ENCODE results near the gene CRAT. TPM values are rescaled to one million over a fixed set of nuclear protein-coding genes. Genes with fewer than 3 reads are reported as not detected.
A peak's percentile ranks its signal among the peaks of the same experiment; 100 is the strongest.

Gene CRAT
- polyA plus RNA-seq, 2 of the 4 experiments (the other 2 are of a cell fraction): 20.5 to 26.0 TPM

DNA sequence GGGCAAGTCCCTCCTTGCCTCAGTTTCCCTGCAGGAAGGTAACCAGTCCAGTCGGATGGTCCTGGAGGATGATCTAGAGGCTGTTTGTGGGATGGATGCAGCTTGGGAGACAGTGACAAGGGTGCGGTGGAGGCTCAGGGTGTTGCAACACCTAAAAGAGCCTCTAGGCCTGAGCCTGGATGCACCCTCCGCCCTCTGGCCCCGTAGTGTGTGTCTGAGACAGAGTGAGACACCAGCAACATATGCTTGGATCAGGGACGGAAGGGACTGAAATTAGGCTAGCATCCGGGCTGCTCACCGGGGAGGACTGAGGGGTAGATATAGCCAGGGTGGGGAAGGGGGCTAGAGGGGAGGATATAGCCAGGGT lies 1.1 kb downstream of the CRAT start:
- no peak for FAIRE-seq
- Histone ChIP-seq H3K9me3 (no peaks in the 10 kb centered on the region), H3K4me3 (peak overlapping the region; percentile 61), H3K4me2 (peak overlapping the region; percentile 96), H3K4me1 (peaks cover 24% of the 10 kb centered on the region), H3K27ac (peak overlapping the region; percentile 92 to 97; a peak in 4 of 6 replicates)
- ChIA-PET CTCF (interaction anchor here (0.7 to 1.2 kb wide), 4 partner anchors 9 to 81 kb away, joined by 3 to 5 read pairs (median 3); partner anchors contain the start of gene SH3GLB2), POLR2A (interaction anchor here (1.6 to 2.4 kb wide), 2 partner anchors 15 to 28 kb away, joined by 5 to 7 read pairs; partner anchors contain the start of gene DOLPP1)
- 76% methylated on average over 7 of the region's 7 CpGs for WGBS (ENCODE audit: missing lambda C conversion rate)
- TF ChIP-seq CEBPB (IDR thresholded peaks at IDR 0.05) (peak in 1 of 2 experiments; percentile 70; a peak in 2 of 4 replicates), HOXB5 (CRISPR knock-in tag; IDR thresholded peaks at IDR 0.05) (no peak)
- peak; percentile 41 to 54 for DNase-seq (ENCODE audit: low read depth in 1 of 2, low spot score in 1 of 2)
- peak; percentile 11 to 18; a peak in 3 of 6 replicates for ATAC-seq

DNA sequence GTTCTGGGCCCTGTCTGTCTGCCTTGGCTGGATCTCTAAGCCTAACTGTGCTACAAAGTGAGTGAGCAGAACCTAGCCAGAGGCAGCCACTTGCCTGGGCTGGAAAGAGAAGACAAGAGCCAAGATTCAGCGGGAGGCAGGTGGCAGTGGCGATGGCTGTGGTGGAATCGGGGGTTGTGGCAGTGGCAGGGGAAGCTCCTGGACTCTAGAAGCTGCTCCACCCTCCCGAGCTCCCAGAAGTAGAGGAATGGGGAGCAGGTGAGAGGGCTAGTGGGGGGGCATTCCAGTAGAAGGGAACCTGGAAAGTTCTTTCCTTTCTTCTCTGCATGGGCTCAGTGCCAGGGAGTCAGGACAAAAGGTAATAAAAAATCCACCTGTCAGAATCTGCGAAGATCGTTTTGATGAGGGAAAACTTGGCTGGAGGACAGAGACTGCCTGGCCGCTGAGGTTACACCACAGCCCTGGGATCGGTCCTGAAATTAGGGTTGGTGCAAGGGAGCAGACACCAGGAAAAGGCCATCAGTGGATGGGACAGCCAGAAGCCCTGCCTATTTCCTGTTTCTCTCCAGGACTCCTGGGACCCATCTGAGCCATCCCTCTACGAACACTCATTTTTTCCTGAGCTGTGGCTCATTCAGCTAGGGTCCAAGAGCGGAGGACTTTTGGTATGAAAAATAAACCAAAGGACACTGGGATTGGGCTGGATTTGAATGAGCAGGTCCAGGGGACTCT lies 1.6 kb downstream of the CRAT start:
- Histone ChIP-seq H3K9me3 (no peaks in the 10 kb centered on the region), H3K4me3 (no peak overlapping the region; the same call in 2 of the 3 replicates), H3K4me2 (peak overlapping the region; percentile 96), H3K4me1 (peaks cover 20% of the 10 kb centered on the region), H3K27ac (peak overlapping the region in 1 of 2 experiments; percentile 97; a peak in 2 of 6 replicates)
- WGBS (ENCODE audit: missing lambda C conversion rate): 87% methylated on average over 10 of the region's 10 CpGs
- no peak for FAIRE-seq
- POLR2A ChIA-PET: interaction anchor here (1.6 to 2.4 kb wide), 2 partner anchors 14 to 28 kb away, joined by 5 to 7 read pairs; partner anchors contain the start of gene DOLPP1
- no peak for TF ChIP-seq RFX5 (IDR thresholded peaks at IDR 0.05)
- no peak for TF ChIP-seq FOSB (CRISPR knock-in tag; IDR thresholded peaks at IDR 0.05)
- no peak for TF ChIP-seq ZNF302 (CRISPR knock-in tag; IDR thresholded peaks at IDR 0.05)
- TF ChIP-seq RAD21 (conservative IDR thresholded peaks at IDR 0.05 in 1 of 2, IDR thresholded peaks at IDR 0.05 in 1 of 2): no peak
- no peak for TF ChIP-seq JUNB (IDR thresholded peaks at IDR 0.05)
- no peak for TF ChIP-seq CHD4 (IDR thresholded peaks at IDR 0.05; ENCODE audit: borderline replicate concordance)
- no peak for TF ChIP-seq HEYL (CRISPR knock-in tag; IDR thresholded peaks at IDR 0.05)
- TF ChIP-seq NFE2L2 (conservative IDR thresholded peaks at IDR 0.05; ENCODE audit: low read length): no peak
- TF ChIP-seq HOXB13 (CRISPR knock-in tag; IDR thresholded peaks at IDR 0.05; ENCODE audit: low read depth): no peak
- TF ChIP-seq SMC3 (IDR thresholded peaks at IDR 0.05): no peak
- CTCF ChIA-PET: interaction anchor here (0.7 to 1.2 kb wide), 5 partner anchors 9 to 81 kb away, joined by 3 to 5 read pairs (median 3); partner anchors contain the start of gene SH3GLB2
- ATAC-seq: no peak
- DNase-seq (ENCODE audit: low read depth in 1 of 2, low spot score in 1 of 2): no peak

DNA sequence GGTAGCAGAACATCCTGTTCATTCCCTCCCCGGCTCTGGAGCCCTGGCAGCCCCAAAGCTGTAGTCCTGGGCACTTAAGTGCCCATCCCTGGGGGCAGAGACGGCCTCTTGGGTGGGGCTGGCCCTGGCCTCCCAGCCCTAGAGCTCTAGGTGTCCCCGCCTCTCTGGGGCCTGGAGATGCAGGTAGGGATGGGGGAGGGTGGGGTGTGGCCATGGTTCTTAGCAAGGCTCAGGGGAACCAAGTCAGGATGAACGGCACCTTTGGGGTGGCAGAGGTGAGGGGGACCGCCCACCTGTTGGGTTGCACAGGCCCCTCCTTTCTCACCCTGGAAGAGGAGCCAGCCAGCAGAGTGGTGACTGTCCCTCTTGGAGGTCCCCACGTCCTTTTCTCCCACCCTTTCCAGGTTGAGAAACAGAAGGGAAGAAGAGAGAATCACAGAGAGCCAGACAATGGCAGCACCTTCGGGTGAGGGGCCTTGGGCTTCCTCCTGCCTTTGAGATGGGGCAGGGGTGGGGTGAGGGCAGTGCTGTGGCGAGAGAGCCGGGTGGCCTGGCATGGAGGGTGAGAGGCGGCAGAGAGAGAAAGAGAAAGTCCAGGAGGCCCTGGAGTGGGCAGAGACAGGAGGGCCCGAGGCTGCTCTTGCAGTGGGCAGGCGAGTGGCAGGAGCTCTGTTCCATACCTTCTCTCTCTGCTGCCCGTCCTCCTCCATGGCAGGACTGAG lies 2.3 kb downstream of the CRAT start:
- Histone ChIP-seq H3K27ac (no peak overlapping the region), H3K4me2 (no peak overlapping the region; the same call in 2 of the 3 replicates), H3K4me1 (peaks cover 16% of the 10 kb centered on the region), H3K9me3 (no peaks in the 10 kb centered on the region), H3K4me3 (no peak overlapping the region)
- 91% methylated on average over 11 of the region's 13 CpGs for WGBS (ENCODE audit: missing lambda C conversion rate)
- FAIRE-seq (no peak), DNase-seq (ENCODE audit: low read depth in 1 of 2, low spot score in 1 of 2) (no peak), ATAC-seq (no peak)
- CTCF ChIA-PET: interaction anchor here (1.2 kb wide), 2 partner anchors 18 to 23 kb away, joined by 5 read pairs; no protein-coding TSS in a partner anchor
- POLR2A ChIA-PET: no interaction called here
- TF ChIP-seq NR3C1 (IDR thresholded peaks at IDR 0.05) (no peak), NFE2L2 (conservative IDR thresholded peaks at IDR 0.05; ENCODE audit: low read length) (no peak), KDM1A (IDR thresholded peaks at IDR 0.05; ENCODE audit: low read depth) (no peak), CEBPB (IDR thresholded peaks at IDR 0.05) (no peak), CHD4 (IDR thresholded peaks at IDR 0.05; ENCODE audit: borderline replicate concordance) (no peak), EHMT2 (IDR thresholded peaks at IDR 0.05; ENCODE audit: low read depth) (no peak), BHLHE40 (IDR thresholded peaks at IDR 0.05; ENCODE audit: low read depth, low read length) (no peak), HOXA7 (CRISPR knock-in tag; IDR thresholded peaks at IDR 0.05) (no peak), MAZ (IDR thresholded peaks at IDR 0.05; ENCODE audit: borderline replicate concordance, low read depth, low read length) (no peak), CHD2 (IDR thresholded peaks at IDR 0.05; ENCODE audit: low read length, partially characterized antibody) (no peak), JUN (IDR thresholded peaks at IDR 0.05) (no peak), GATA3 (IDR thresholded peaks at IDR 0.05; ENCODE audit: borderline replicate concordance) (no peak)
- TF ChIP-seq, protein P1, sequence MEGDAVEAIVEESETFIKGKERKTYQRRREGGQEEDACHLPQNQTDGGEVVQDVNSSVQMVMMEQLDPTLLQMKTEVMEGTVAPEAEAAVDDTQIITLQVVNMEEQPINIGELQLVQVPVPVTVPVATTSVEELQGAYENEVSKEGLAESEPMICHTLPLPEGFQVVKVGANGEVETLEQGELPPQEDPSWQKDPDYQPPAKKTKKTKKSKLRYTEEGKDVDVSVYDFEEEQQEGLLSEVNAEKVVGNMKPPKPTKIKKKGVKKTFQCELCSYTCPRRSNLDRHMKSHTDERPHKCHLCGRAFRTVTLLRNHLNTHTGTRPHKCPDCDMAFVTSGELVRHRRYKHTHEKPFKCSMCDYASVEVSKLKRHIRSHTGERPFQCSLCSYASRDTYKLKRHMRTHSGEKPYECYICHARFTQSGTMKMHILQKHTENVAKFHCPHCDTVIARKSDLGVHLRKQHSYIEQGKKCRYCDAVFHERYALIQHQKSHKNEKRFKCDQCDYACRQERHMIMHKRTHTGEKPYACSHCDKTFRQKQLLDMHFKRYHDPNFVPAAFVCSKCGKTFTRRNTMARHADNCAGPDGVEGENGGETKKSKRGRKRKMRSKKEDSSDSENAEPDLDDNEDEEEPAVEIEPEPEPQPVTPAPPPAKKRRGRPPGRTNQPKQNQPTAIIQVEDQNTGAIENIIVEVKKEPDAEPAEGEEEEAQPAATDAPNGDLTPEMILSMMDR (IDR thresholded peaks at IDR 0.05): no peak
- TF ChIP-seq, protein P2, sequence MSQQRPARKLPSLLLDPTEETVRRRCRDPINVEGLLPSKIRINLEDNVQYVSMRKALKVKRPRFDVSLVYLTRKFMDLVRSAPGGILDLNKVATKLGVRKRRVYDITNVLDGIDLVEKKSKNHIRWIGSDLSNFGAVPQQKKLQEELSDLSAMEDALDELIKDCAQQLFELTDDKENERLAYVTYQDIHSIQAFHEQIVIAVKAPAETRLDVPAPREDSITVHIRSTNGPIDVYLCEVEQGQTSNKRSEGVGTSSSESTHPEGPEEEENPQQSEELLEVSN (IDR thresholded peaks at IDR 0.05; ENCODE audit: borderline replicate concordance, low read depth): no peak
- TF ChIP-seq, protein P3, sequence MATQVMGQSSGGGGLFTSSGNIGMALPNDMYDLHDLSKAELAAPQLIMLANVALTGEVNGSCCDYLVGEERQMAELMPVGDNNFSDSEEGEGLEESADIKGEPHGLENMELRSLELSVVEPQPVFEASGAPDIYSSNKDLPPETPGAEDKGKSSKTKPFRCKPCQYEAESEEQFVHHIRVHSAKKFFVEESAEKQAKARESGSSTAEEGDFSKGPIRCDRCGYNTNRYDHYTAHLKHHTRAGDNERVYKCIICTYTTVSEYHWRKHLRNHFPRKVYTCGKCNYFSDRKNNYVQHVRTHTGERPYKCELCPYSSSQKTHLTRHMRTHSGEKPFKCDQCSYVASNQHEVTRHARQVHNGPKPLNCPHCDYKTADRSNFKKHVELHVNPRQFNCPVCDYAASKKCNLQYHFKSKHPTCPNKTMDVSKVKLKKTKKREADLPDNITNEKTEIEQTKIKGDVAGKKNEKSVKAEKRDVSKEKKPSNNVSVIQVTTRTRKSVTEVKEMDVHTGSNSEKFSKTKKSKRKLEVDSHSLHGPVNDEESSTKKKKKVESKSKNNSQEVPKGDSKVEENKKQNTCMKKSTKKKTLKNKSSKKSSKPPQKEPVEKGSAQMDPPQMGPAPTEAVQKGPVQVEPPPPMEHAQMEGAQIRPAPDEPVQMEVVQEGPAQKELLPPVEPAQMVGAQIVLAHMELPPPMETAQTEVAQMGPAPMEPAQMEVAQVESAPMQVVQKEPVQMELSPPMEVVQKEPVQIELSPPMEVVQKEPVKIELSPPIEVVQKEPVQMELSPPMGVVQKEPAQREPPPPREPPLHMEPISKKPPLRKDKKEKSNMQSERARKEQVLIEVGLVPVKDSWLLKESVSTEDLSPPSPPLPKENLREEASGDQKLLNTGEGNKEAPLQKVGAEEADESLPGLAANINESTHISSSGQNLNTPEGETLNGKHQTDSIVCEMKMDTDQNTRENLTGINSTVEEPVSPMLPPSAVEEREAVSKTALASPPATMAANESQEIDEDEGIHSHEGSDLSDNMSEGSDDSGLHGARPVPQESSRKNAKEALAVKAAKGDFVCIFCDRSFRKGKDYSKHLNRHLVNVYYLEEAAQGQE (IDR thresholded peaks at IDR 0.05): no peak
- TF ChIP-seq, protein P4, sequence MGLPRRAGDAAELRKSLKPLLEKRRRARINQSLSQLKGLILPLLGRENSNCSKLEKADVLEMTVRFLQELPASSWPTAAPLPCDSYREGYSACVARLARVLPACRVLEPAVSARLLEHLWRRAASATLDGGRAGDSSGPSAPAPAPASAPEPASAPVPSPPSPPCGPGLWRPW (IDR thresholded peaks at IDR 0.05): no peak

All from A549 (cell line).